H1 (cell line): ENCODE measurements around the gene PRKCD. TPM values are rescaled to one million over a fixed set of nuclear protein-coding genes. Genes with fewer than 3 reads are reported as not detected.

Source experiments
- EGR1 ChIP-seq: IDR thresholded peaks from 2 replicates; pipeline ENCODE4 v1.6.1; 2011; ENCODE audit warnings: low read depth, low read length, borderline replicate concordance
- POLR2A ChIP-seq, 2 experiments: IDR thresholded peaks; 1 replicate in 1 of 2; 2 replicates in 1 of 2; pipeline ENCODE4 v1.6.1; 2011; ENCODE audit warnings: low read depth in 2 of 2, low read length in 2 of 2, mild to moderate bottlenecking in 2 of 2; ENCODE audit errors: control extremely low read depth in 1 of 2
- TAF7 ChIP-seq: optimal IDR thresholded peaks from 2 replicates; pipeline ENCODE3; 2011; ENCODE audit warnings: low read depth, mild to moderate bottlenecking, inconsistent platforms, low read length, moderate library complexity, borderline replicate concordance
- TEAD4 ChIP-seq: IDR thresholded peaks from 2 replicates; pipeline ENCODE4 v1.6.1; 2012; ENCODE audit warnings: low read depth, low read length, inconsistent platforms, mixed read lengths
- YY1 ChIP-seq: IDR thresholded peaks from 2 replicates; pipeline ENCODE4 v1.6.1; 2011; ENCODE audit warnings: low read depth, mild to moderate bottlenecking, low read length
- polyA plus RNA-seq, 7 experiments: library from polyadenylated mRNA; depleted of rRNA in 3 of 7; stranded (reverse) in 5 of 7; unstranded in 2 of 7; fragments of >200 nt in 5 of 7; fragments of 200-250 nt in 2 of 7; gene quantifications; 1 replicate in 5 of 7; 2 replicates in 1 of 7; 4 replicates in 1 of 7; pipeline versions ENCODE4 v1.2.1 to v1.2.3, GENCODE V29; 2011 to 2013; ENCODE audit warnings: missing spikeins in 2 of 7, mixed read lengths in 2 of 7
- total RNA-seq: library from RNA; stranded (reverse); fragmentation: NEBNext Ultra II Directional; extraction: Animal tissue kit (Norgen Biotek cat#: 25700); gene quantifications from 2 replicates; pipeline ENCODE4 v1.2.1, GENCODE V29; 2021
- TF ChIP-seq, protein P1 (sequence below), 3 experiments: IDR thresholded peaks; 1 replicate in 2 of 3; 2 replicates in 1 of 3; pipeline versions ENCODE4 v1.5.1 to v1.6.1; 2011; ENCODE audit warnings: low read length in 3 of 3, mild to moderate bottlenecking in 3 of 3, inconsistent platforms in 2 of 3, low read depth in 1 of 3, moderate library complexity in 1 of 3; ENCODE audit not compliant: insufficient read depth in 1 of 3; ENCODE audit errors: control extremely low read depth in 1 of 3
- TF ChIP-seq, protein P2 (sequence below): fragments of 300-600 bp; sonication (generic); IDR thresholded peaks from 2 replicates; pipeline ENCODE4 v1.7.1; 2012; ENCODE audit warnings: low read length, moderate library complexity, mild to moderate bottlenecking, inconsistent platforms; ENCODE audit not compliant: insufficient replicate concordance

Gene PRKCD
- total and polyA plus RNA-seq, 2 of the 8 experiments (the other 6 are each of a cell fraction or from before 2014, with no cell fraction given), result 22.6 to 23.9 TPM

DNA sequence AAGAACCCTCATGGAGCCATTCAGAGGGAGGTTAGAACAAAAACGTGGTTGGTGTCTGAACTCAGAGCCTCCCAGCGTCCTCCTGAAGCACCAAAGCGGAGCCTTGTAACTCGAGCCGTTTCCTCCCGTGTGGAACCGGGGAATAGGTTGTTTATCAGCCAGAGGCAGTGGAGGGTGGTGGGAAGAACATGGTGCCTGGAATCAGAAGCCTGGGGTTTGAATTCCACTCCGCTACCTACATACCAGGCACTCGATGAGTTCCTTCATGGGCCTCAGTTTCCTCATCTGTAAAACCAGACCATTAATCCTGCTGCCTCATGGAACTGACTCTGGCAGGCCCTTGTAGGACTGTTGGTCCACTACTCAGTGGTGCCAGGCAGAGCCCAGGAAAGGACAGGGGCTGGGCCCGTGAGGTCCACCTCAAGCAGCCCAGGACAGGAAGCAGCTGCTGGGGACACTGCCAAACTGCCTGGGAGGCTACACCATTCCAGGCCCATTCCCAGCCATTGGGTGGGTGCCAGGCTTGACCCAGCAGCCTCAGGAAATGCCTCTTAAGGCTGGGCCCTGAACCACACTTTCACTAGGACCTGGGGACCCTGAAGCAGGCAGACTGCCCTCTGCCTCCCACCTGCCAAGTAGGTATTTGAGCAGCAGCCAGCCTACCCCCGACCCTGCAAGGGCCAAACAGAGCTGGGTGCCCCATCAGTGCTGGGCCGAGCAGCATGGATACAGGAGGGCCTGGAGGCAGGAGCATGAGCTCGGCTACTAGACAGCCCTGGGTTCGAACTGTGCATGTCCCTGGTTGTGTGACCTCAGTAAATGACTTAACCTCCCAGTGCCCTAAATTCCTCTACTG lies 33.4 kb downstream of the PRKCD start (continued):
- TF ChIP-seq, protein P1, sequence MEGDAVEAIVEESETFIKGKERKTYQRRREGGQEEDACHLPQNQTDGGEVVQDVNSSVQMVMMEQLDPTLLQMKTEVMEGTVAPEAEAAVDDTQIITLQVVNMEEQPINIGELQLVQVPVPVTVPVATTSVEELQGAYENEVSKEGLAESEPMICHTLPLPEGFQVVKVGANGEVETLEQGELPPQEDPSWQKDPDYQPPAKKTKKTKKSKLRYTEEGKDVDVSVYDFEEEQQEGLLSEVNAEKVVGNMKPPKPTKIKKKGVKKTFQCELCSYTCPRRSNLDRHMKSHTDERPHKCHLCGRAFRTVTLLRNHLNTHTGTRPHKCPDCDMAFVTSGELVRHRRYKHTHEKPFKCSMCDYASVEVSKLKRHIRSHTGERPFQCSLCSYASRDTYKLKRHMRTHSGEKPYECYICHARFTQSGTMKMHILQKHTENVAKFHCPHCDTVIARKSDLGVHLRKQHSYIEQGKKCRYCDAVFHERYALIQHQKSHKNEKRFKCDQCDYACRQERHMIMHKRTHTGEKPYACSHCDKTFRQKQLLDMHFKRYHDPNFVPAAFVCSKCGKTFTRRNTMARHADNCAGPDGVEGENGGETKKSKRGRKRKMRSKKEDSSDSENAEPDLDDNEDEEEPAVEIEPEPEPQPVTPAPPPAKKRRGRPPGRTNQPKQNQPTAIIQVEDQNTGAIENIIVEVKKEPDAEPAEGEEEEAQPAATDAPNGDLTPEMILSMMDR (IDR thresholded peaks at IDR 0.05; ENCODE audit: control extremely low read depth in 1 of 3, insufficient read depth in 1 of 3, low read depth in 1 of 3, low read length in 3 of 3), result 0 out of 4 replicates have a peak, but pooled peaks of 1 of the 3 experiments have one; percentile 1
- no peak for TF ChIP-seq TEAD4
- no peak for TF ChIP-seq EGR1
- peak; percentile 19 for TF ChIP-seq TAF7
- TF ChIP-seq YY1, result 0 out of 2 replicates have a peak, but pooled peaks have one; percentile 19
- TF ChIP-seq, protein P2, sequence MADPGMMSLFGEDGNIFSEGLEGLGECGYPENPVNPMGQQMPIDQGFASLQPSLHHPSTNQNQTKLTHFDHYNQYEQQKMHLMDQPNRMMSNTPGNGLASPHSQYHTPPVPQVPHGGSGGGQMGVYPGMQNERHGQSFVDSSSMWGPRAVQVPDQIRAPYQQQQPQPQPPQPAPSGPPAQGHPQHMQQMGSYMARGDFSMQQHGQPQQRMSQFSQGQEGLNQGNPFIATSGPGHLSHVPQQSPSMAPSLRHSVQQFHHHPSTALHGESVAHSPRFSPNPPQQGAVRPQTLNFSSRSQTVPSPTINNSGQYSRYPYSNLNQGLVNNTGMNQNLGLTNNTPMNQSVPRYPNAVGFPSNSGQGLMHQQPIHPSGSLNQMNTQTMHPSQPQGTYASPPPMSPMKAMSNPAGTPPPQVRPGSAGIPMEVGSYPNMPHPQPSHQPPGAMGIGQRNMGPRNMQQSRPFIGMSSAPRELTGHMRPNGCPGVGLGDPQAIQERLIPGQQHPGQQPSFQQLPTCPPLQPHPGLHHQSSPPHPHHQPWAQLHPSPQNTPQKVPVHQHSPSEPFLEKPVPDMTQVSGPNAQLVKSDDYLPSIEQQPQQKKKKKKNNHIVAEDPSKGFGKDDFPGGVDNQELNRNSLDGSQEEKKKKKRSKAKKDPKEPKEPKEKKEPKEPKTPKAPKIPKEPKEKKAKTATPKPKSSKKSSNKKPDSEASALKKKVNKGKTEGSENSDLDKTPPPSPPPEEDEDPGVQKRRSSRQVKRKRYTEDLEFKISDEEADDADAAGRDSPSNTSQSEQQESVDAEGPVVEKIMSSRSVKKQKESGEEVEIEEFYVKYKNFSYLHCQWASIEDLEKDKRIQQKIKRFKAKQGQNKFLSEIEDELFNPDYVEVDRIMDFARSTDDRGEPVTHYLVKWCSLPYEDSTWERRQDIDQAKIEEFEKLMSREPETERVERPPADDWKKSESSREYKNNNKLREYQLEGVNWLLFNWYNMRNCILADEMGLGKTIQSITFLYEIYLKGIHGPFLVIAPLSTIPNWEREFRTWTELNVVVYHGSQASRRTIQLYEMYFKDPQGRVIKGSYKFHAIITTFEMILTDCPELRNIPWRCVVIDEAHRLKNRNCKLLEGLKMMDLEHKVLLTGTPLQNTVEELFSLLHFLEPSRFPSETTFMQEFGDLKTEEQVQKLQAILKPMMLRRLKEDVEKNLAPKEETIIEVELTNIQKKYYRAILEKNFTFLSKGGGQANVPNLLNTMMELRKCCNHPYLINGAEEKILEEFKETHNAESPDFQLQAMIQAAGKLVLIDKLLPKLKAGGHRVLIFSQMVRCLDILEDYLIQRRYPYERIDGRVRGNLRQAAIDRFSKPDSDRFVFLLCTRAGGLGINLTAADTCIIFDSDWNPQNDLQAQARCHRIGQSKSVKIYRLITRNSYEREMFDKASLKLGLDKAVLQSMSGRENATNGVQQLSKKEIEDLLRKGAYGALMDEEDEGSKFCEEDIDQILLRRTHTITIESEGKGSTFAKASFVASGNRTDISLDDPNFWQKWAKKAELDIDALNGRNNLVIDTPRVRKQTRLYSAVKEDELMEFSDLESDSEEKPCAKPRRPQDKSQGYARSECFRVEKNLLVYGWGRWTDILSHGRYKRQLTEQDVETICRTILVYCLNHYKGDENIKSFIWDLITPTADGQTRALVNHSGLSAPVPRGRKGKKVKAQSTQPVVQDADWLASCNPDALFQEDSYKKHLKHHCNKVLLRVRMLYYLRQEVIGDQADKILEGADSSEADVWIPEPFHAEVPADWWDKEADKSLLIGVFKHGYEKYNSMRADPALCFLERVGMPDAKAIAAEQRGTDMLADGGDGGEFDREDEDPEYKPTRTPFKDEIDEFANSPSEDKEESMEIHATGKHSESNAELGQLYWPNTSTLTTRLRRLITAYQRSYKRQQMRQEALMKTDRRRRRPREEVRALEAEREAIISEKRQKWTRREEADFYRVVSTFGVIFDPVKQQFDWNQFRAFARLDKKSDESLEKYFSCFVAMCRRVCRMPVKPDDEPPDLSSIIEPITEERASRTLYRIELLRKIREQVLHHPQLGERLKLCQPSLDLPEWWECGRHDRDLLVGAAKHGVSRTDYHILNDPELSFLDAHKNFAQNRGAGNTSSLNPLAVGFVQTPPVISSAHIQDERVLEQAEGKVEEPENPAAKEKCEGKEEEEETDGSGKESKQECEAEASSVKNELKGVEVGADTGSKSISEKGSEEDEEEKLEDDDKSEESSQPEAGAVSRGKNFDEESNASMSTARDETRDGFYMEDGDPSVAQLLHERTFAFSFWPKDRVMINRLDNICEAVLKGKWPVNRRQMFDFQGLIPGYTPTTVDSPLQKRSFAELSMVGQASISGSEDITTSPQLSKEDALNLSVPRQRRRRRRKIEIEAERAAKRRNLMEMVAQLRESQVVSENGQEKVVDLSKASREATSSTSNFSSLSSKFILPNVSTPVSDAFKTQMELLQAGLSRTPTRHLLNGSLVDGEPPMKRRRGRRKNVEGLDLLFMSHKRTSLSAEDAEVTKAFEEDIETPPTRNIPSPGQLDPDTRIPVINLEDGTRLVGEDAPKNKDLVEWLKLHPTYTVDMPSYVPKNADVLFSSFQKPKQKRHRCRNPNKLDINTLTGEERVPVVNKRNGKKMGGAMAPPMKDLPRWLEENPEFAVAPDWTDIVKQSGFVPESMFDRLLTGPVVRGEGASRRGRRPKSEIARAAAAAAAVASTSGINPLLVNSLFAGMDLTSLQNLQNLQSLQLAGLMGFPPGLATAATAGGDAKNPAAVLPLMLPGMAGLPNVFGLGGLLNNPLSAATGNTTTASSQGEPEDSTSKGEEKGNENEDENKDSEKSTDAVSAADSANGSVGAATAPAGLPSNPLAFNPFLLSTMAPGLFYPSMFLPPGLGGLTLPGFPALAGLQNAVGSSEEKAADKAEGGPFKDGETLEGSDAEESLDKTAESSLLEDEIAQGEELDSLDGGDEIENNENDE, result no peak
- no peak for TF ChIP-seq POLR2A (IDR thresholded peaks at IDR 0.05; ENCODE audit: control extremely low read depth in 1 of 2, low read depth in 2 of 2, low read length in 2 of 2)
